Measurements from ENCODE around the gene CXCL3. TPM values are rescaled to one million over a fixed set of nuclear protein-coding genes. Genes with fewer than 3 reads are reported as not detected.

CXCL3 gene
- total RNA-seq, 1 donor from 2014 or later, result not detected

- no peak for DNase-seq (ENCODE audit: low spot score in 2 of 2)
- Histone ChIP-seq H3K27ac (no peak overlapping the region), H3K27me3 (no peaks in the 10 kb centered on the region), H3K4me3 (no peak overlapping the region), H3K4me1 (peaks cover 0 to 4% of the 10 kb centered on the region in 2 donors), H3K36me3 (no peaks in the 10 kb centered on the region), H3K9me3 (no peaks in the 10 kb centered on the region)
- no peak for TF ChIP-seq CTCF (IDR thresholded peaks at IDR 0.05)
- intact Hi-C loops (cut with DNase I), result no loop called here
Measured at GRCh38 chr4:74000301-74000700, 38.2 kb downstream of the CXCL3 start.

- peaks cover 0 to 4% of the 10 kb centered on the region in 2 donors for H3K4me1 ChIP-seq
- peak in 1 of 2 donors; percentile 63 for DNase-seq (ENCODE audit: low spot score in 2 of 2)
- no peak within 1 kb of the TSS for H3K27ac ChIP-seq
- TF ChIP-seq CTCF (IDR thresholded peaks at IDR 0.05), result no peak
- no peaks in the 10 kb centered on the region for H3K36me3 ChIP-seq
- no peaks in the 10 kb centered on the region for H3K27me3 ChIP-seq
- no peaks in the 10 kb centered on the region for H3K9me3 ChIP-seq
- intact Hi-C loops (cut with DNase I), result no loop called here
- H3K4me3 ChIP-seq, result peak within 1 kb of the TSS; percentile 33 to 40
Measured at GRCh38 chr4:73998040-73999011, 40.2 kb downstream of the CXCL3 start, which contains the start of gene CXCL5. TSS of gene CXCL5 (minus strand) at chr4:73998677. CDS start at chr4:73998581, 96 bp downstream.

DNA sequence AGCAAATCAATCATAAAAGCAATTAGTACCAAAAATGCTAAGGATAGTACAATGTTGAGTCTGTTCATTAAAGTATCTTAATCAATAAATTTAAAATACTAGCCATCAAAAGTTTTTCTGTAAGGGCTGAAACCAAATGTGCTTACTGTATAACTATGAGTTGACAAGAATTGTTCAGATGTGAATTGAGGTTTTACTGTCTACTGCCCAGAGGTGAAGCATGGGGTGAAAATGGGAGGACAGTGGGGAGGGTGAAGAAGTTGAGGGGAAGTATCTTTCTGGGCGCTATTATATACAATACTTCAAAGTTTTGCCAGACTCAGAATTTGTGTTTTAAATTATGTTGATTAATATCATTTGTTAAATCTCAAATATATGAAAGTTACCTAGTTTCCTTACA is 46.4 kb downstream of the CXCL3 start:
- Histone ChIP-seq H3K4me3 (no peak overlapping the region), H3K27me3 (no peaks in the 10 kb centered on the region), H3K9me3 (no peaks in the 10 kb centered on the region), H3K36me3 (no peaks in the 10 kb centered on the region), H3K4me1 (no peaks in the 10 kb centered on the region), H3K27ac (no peak overlapping the region)
- DNase-seq (ENCODE audit: low spot score in 2 of 2), result no peak
- TF ChIP-seq CTCF (IDR thresholded peaks at IDR 0.05), result no peak
- intact Hi-C loops (cut with DNase I), result no loop called here

GRCh38 chr4:73991742-73992000 is 46.8 kb downstream of the CXCL3 start:
- Histone ChIP-seq H3K4me3 (no peak overlapping the region), H3K27me3 (no peaks in the 10 kb centered on the region), H3K4me1 (no peaks in the 10 kb centered on the region), H3K36me3 (no peaks in the 10 kb centered on the region), H3K27ac (no peak overlapping the region), H3K9me3 (no peaks in the 10 kb centered on the region)
- TF ChIP-seq CTCF (IDR thresholded peaks at IDR 0.05), result no peak
- DNase-seq (ENCODE audit: low spot score in 2 of 2), result no peak
- intact Hi-C loops (cut with DNase I), result no loop called here

DNA sequence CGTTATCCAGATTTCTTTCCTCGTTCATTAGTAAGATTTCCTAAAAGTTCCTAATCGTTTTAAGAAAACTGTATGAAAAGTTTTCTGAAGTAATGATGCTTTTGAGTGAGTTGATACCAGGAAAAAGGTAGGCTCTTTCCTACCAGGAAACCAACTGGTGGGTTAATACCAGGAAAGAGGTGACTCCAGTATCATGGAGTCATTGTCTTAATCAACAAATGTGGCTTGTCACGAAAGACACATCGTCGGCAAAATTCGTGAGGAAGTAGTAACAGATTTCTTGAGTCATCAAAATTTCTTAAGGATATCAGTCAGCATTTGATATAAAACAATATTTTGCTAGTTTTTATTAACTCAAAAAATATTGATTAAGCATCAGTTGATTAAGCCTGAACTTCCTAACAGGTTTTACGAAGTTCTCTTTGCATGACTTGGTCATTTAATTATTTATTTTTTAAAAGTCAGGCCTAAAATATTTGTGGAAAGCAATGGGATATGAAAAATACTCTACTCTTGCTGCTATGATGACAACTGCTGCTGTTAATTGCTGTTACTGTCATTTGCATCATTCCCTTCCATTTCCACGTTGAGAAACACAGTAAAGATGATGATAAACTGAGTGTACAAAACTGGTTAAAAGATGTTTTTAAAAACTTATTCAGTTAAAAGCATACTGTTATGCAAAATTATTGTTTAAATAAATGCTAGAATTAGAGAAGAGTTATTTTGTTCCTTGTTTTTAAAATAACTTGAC is 47.3 kb downstream of the CXCL3 start:
- Histone ChIP-seq H3K4me3 (no peak overlapping the region), H3K9me3 (no peaks in the 10 kb centered on the region), H3K27ac (no peak overlapping the region), H3K4me1 (no peaks in the 10 kb centered on the region), H3K36me3 (no peaks in the 10 kb centered on the region), H3K27me3 (no peaks in the 10 kb centered on the region)
- no peak for TF ChIP-seq CTCF (IDR thresholded peaks at IDR 0.05)
- intact Hi-C loops (cut with DNase I), result no loop called here
- DNase-seq (ENCODE audit: low spot score in 2 of 2), result no peak

All from ascending aorta (tissue), 2 donors.